ENCODE data around the gene C10orf62. TPM values are rescaled to one million over a fixed set of nuclear protein-coding genes. Genes with fewer than 3 reads are reported as not detected.

C10orf62 gene
- total and polyA plus RNA-seq, 9 of the 15 experiments (the other 6 are each of a cell fraction or from before 2014, with no cell fraction given): not detected

GRCh38 chr10:97627731-97628130 is 38.2 kb downstream of the C10orf62 start (continued):
- TF ChIP-seq SFPQ (IDR thresholded peaks at IDR 0.05; ENCODE audit: low read depth, low read length) (no peak), C11orf30 (IDR thresholded peaks at IDR 0.05; ENCODE audit: low read depth) (peak; percentile 61), GATAD2B (IDR thresholded peaks at IDR 0.05; ENCODE audit: borderline replicate concordance) (no peak), PHTF2 (CRISPR knock-in tag; IDR thresholded peaks at IDR 0.05) (no peak), TAF1 (IDR thresholded peaks at IDR 0.05; ENCODE audit: control insufficient read depth, extremely low read depth, insufficient read depth, low read length, severe bottlenecking) (no peak), ZFX (CRISPR knock-in tag; IDR thresholded peaks at IDR 0.05) (no peak), IRF2 (CRISPR knock-in tag; IDR thresholded peaks at IDR 0.05) (no peak), TSC22D4 (tag; IDR thresholded peaks at IDR 0.05) (no peak), EP300 (IDR thresholded peaks at IDR 0.05; ENCODE audit: low read length) (no peak), ZNF277 (CRISPR knock-in tag; IDR thresholded peaks at IDR 0.05; ENCODE audit: borderline replicate concordance) (no peak), ARID2 (IDR thresholded peaks at IDR 0.05) (no peak), ZBTB8A (IDR thresholded peaks at IDR 0.05; ENCODE audit: partially characterized antibody) (no peak), HNRNPLL (IDR thresholded peaks at IDR 0.05; ENCODE audit: low read depth, low read length, poor library complexity, severe bottlenecking) (no peak), SIRT6 (IDR thresholded peaks at IDR 0.05; ENCODE audit: low read depth, low read length) (no peak), LARP7 (IDR thresholded peaks at IDR 0.05) (no peak), PYGO2 (tag; IDR thresholded peaks at IDR 0.05) (no peak), ZNF23 (CRISPR knock-in tag; IDR thresholded peaks at IDR 0.05) (no peak), FOXA1 (IDR thresholded peaks at IDR 0.05; ENCODE audit: borderline replicate concordance) (no peak), ZNF239 (CRISPR knock-in tag; IDR thresholded peaks at IDR 0.05) (0 out of 2 replicates have a peak, but pooled peaks have one; percentile 24), RBM34 (IDR thresholded peaks at IDR 0.05; ENCODE audit: borderline replicate concordance, insufficient read depth, low read length) (no peak), NR1H2 (CRISPR knock-in tag; IDR thresholded peaks at IDR 0.05) (no peak), SMC3 (conservative IDR thresholded peaks at IDR 0.05; ENCODE audit: insufficient read depth, low read depth, low read length) (no peak), PKNOX1 (IDR thresholded peaks at IDR 0.05) (0 out of 2 replicates have a peak, but pooled peaks have one; percentile 12)
- TF ChIP-seq, protein P1, sequence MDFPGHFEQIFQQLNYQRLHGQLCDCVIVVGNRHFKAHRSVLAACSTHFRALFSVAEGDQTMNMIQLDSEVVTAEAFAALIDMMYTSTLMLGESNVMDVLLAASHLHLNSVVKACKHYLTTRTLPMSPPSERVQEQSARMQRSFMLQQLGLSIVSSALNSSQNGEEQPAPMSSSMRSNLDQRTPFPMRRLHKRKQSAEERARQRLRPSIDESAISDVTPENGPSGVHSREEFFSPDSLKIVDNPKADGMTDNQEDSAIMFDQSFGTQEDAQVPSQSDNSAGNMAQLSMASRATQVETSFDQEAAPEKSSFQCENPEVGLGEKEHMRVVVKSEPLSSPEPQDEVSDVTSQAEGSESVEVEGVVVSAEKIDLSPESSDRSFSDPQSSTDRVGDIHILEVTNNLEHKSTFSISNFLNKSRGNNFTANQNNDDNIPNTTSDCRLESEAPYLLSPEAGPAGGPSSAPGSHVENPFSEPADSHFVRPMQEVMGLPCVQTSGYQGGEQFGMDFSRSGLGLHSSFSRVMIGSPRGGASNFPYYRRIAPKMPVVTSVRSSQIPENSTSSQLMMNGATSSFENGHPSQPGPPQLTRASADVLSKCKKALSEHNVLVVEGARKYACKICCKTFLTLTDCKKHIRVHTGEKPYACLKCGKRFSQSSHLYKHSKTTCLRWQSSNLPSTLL (IDR thresholded peaks at IDR 0.05): no peak

All from K562 (cell line).